HG02759 (cell line): ENCODE data around the gene GDPD1.
"Not testable (repeated sequence)": the region's sequence is repeated elsewhere in the genome, so short reads cannot be mapped to it uniquely, and the experiment has no call there.

Experiments
- ATAC-seq: cut with Tn5 transposase; IDR thresholded peaks from one replicate; pipeline ENCODE4 v1.9.1; 2021; ENCODE audit warnings: mild to moderate bottlenecking, moderate library complexity; ENCODE audit not compliant: unreplicated experiment

GDPD1 gene

DNA sequence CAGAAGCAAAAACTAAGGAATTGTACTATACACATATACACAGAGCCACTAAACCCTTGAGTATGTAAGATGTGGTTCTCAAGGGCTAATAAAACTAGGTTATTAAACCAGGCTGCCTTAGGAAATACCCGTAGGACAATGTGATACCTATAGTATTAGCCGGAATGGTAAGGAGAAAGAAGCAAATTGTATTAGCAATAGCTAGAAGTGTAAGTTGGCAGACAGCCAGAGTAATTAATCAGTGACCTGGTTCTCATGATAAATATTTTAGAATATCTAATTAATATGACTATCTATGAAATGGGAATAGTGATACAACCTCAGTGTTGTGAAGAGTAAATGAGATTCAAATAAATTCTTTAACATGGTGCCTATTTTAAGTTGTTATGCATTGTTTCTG lies 18.6 kb downstream of the GDPD1 start:
- no peak for ATAC-seq

DNA sequence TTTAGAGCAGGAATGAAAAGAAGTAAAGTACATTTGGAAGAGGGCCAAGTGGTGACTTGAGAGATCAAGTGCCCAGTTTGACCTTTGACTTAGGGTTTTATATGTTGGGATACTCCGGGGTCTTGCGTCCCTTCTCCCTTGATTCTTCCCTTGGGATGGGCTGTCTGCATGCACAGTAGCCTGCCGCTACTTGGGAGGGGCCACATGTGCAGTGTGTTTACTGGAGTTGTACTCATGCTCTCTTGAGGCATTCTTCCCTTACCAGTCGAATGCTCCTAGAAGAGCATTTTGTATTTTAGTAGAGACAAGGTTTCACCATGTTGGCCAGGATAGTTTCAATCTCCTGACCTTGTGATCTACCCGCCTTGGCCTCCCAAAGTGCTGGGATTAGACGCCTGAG lies 23.8 kb downstream of the GDPD1 start:
- ATAC-seq: no peak

DNA sequence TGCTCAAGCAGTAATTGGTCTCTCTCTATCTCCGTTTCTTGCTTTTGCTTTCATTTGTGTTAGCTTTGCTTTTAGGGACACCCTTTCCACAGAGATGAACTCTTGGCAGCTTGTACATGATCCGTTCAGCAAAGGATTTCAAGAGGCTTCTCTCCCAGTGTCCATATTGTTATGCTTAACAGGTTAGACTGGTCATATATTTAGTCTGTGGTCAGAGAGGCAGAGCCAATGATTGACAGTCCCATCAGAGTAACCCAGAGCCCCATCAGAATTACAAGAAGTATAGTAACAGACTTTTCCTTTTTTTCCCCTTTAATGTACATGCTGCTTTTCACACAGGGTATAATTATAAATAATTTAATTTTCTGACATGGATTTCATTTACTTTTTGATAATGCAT lies 34.4 kb downstream of the GDPD1 start:
- ATAC-seq: no peak

DNA sequence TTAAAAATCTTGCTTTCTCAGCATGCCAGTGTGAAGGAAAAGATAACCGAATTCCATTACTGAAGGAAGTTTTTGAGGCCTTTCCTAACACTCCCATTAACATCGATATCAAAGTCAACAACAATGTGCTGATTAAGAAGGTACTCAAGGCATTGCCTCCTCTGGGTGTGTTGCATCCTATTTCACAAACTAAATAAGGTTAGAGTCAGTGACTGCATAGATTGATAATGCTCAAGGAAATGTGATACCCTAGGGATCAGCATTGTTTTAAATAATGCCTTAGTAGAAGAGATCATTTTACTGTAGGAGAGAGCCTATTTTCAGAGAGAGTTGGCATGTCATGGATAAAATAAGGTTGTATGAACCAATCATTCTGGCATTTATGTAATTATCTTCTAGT lies 36.8 kb downstream of the GDPD1 start:
- no peak for ATAC-seq

DNA sequence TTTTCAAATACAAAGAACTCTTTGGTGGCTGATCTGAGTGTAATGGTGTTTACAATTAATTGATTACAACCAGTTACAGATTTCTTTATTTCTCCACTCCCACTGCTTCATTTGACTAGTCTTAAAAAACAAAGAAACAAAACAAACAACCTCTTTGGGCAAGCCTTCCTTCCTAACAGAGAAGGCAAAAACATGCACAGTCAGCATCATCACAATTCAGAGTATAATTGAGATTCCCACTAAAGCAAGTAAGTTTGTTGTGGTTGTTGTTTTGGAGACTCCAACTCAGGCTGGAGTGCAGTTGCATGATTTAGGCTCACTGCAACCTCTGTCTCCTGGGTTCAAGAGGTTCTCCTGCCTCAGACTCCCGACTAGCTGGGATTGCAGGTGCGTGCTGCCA lies 40.4 kb downstream of the GDPD1 start:
- no peak for ATAC-seq

DNA sequence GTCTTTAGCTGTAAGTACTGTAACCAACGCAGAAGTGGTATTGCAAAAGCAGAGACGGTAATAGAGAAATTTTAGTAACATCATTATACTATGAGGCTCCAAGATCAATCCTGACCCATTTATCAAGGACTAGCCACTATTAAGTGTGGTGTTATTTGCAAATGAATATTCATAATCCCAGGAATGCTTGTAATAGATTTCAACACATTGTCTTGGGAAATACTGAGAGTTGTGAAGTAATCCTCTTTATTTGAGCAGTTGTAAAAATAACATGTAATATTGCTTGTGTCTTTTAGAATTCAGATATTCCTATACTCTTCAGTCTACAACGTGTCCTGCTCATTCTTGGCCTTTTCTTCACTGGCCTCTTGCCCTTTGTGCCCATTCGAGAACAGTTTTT lies 46.4 kb downstream of the GDPD1 start:
- ATAC-seq: no peak

DNA sequence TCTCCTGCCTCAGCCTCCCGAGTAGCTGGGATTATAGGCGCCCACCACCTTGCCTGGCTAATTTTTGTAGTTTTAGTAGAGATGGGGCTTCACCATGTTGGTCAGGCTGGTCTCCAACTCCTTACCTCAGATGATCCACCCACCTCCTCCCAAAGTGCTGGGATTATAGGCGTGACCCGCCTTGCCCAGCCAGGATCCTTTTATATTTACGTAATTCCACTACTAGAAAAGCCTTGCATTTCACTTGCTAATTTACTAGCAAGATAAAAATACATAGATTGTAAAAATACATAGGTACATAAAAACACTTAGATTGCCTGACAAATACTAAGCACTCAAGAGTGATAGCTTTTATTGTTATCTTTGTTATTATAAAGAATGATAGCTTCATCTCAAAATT lies 47.5 kb downstream of the GDPD1 start:
- no peak for ATAC-seq

DNA sequence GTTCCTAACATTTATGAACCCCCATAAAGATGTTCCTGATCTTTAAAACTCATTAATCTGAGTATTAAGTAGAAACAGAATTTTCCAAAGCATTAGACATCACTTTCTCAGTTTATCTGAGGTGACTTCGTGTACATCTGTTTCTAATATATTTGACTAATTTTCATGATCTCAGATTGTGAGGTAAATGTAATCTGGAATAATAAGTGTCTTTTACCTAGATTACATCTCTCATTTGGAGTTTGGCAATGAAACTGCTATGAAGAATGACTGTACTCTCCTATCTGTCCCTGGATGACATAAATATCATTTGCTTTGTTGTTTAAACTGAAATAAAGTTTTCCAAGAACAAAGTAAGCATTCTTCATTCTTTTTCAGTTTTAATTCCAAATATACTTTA lies 55.3 kb downstream of the GDPD1 start:
- no peak for ATAC-seq

DNA sequence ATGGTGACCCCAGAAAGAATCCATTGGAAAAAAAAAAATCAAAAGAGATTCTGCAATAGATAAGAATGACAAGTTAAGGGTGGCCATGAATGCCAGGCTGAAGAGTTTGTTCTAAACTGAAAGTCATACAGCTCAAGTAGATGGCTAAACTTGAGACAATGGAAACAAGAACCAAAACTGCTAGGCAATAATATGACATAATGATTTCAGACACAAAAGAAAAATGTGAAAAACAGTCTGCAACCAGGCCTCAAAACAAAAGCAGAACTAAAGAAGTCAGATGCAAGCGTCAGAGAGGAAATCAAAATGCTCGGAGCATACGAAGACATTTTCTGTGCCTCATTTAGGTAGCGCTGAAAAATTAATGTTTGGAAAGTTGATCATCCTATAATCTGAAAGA lies 56.7 kb downstream of the GDPD1 start:
- no peak for ATAC-seq

DNA sequence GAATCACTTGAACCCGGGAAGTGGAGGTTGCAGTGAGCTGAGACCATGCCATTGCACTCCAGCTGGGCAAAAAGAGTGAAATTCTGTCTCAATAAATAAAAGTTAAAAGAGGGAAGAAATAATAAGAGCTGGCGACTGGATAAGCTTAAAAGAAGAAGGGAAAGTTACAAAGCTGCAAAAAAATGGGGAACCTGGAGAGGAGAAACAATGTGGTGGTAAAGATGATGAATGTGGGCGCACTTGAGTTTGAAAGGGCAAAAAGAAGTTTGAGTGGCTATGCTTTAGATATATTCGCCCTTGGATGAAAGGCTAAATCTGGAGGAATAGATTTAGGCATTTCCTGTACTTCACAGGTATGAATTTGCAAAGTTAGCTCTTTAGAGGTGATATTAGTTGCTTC lies 58.1 kb downstream of the GDPD1 start:
- no peak for ATAC-seq

DNA sequence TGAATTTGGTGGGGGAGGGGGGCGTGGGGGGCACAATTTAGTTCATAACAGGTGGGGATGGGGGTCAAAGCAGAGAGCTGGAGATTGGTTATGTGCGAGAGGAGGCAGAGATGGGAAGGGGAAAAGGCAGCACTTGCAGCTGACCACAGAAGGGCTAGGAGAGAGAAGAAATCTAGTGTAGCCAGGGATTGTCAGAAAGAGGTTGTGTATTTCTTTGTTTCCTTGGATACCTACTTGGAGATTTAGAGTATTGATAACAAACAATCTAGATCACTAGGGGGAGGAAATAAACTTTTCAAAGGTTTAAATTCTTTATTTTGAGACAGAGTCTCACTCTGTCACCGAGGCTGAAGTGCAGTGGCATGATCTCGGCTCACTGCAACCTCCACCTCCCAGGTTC lies 64.0 kb downstream of the GDPD1 start:
- no peak for ATAC-seq

DNA sequence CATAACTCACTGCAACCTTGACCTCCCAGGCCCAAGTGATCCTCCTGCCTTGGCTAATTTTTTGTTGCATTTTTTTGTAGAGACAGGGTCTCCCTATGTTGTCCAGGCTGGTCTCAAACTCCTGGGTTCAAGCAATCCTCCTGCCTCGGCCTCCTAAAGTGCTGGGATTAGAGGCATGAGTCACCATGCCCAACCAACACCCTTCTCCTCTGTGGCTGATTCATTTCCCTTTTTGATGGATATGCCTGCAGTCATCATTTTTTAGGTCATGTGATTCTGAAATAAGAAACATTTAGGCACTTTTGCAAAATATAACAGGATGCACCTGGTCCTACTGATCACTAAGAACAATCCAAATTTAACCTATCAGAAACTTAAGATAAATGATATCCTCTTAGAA lies 67.1 kb downstream of the GDPD1 start:
- ATAC-seq: no peak

DNA sequence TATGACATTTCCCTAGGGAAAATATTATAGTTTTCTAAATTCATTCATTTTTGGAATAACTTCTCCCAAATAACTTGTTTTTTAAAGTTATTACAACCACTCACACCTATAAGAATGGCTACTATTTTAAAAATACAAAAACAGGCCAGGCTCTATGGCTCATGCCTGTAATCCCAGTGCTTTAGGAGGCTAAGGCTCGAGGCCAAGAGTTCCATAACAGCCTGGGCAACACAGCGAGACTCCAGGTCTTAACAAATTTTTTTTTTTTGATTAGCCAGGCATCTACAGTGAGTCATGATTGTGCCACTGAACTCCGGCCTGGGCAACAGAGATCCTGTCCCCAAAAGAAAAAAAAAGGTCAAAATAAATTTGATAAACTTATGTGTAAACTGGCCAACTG lies 67.6 kb downstream of the GDPD1 start:
- no peak for ATAC-seq

DNA sequence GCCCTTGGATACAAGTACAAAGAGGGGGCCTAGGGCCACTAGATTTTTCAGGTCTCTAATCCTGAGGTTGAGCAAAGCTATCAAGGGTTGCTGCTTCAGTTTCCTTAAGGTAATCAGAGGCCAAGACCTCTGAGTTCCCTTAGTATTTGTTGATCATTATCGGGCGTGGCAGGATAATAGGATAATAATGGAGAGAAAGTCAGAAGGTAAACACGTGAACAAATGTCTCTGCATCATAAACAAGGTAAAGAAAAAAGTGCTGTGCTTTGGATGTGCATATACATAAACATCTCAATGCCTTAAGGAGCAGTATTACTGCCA lies 69.6 kb downstream of the GDPD1 start:
- ATAC-seq: no peak

DNA sequence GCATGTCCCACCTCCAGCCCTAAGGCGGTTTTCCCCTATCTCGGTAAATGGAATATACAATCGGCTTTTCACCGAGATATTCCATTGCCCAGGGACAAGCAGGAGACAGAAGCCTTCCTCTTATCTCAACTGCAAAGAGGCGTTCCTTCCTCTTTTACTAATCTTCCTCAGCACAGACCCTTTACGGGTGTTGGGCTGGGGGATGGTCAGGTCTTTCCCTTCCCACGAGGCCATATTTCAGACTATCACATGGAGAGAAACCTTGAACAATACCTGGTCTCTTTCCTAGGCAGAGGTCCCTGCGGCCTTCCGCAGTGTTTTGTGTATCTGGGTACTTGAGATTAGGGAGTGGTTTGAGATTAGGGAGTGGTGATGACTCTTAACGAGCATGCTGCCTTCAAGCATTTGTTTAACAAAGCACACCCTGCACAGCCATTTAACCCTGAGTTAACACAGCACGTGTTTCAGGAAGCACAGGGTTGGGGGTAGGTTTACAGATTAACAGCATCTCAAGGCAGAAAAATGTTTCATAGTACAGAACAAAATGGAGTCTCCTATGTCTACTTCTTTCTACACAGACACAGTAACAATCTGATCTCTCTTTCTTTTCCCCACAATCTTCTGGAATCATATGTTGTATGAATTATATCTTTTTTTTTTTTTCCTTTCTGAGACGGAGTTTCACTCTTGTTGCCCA lies 70.1 kb downstream of the GDPD1 start:
- ATAC-seq: not testable (repeated sequence)

DNA sequence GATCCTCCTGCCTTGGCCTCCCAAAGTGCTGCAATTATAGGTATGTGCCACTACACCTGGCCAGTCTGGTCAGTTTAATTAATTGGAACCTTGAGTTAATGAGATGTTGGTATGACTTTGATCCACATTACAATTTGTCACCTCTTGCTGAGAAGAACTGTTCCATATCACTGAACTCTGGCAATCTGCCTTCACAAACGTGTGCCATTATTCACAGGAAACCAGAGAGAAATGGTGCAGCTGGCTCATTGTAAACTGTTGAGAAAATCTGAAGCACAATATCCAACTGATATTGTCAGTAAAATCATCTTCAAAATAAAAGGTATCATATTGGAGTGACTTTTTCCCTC lies 71.8 kb downstream of the GDPD1 start:
- no peak for ATAC-seq

DNA sequence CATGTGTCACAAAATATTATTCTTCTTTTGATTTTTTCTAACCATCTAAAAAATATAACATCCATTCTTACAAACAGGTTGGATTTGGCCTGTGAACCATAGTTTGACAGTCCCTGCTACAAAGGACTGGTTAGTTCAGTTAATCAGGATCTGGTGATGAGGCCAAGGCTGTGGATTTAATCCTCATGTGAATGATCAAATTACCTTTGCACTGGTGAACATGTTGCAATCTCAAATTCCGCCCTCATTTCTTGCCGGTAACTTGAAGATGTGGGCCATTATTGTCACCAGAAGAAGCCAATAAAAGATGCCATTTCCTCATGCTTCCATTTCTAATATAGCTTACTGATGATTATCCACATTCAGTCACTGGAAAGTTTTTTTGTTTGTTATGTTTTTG lies 75.9 kb downstream of the GDPD1 start:
- ATAC-seq: no peak

DNA sequence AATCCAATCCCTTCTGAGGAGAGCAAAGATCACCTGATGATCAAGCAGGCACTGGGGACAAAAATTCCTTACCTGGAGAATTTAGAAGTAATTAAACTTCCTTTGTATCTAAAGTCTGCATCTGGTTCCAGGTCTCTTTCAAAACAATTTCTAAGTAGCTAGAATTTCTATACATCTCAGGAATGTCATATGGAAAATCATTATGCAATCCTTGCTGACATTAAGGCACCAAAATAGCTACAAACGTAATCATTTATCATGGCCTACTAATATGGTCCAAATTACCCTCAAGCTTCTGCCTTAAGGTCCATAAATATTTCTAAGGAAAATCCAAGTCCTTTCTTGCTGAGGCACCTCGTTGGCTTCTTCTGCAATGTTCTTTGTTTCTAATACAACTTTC lies 78.2 kb downstream of the GDPD1 start:
- no peak for ATAC-seq

DNA sequence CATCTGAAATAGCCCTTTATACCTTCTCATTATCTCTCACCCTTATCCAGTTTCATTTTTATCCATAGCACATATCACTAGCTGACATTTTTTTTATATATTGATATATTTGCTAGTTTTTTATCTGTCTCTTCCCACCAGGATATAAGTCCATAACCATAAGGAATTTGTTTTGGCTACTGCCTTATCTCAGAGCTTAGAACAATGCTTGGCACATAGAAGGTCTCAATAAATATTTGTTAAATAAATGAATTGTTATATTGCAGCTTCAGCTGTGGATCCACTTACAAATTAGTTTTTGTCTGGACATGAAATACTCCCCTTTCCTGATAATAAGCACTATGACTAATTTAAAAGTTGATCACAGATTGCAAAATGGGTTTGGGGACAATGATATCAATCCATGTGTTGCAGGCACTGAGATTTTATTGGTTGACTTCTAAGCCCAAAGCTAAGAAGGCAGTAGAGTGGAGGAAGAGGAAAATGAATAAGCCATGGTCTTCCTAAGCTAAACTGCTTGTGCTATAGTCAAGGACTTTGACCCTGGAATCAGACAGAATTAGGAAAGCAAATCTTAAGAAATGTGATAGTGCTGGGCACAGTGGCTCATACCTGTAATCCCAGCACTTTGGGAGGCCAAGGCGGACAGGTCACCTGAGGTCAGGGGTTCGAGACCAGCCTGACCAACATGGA lies 79.2 kb downstream of the GDPD1 start:
- no peak for ATAC-seq

DNA sequence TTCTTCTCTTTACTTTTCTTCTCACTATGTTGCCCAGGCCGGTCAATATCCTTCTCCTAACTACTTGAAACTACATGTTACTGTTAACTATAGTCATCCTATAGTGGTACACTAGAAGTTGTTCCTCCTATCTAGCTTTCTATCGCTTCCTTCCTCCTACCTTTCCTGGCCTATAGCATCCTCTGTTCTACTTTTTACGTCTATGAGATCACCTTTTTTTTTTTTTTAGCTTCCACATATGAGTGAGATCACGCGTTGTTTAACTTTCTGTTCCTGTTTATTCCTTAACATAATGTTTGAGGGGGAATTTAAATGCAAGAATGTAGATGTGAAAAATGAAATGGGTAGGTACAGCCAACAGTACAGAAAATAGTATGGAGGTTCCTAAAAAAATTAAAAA lies 80.6 kb downstream of the GDPD1 start:
- no peak for ATAC-seq

DNA sequence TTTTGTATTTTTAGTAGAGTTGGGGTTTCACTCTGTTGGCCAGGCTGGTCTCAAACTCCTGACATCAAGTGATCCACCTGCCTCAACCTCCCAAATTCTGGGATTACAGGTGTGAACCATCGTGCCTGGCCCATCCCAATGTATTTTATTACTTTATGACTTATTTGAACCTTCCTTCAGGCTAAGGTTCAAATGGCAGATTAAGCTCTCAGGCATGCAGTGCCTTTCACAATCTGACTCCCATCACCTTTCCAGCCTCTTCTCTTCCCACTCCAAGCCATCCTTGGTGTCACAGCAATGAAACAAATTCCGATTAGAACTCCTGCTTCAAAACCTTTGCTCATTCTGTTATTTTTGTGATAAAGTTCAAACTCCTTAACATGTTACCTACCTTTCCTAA lies 84.5 kb downstream of the GDPD1 start:
- no peak for ATAC-seq

DNA sequence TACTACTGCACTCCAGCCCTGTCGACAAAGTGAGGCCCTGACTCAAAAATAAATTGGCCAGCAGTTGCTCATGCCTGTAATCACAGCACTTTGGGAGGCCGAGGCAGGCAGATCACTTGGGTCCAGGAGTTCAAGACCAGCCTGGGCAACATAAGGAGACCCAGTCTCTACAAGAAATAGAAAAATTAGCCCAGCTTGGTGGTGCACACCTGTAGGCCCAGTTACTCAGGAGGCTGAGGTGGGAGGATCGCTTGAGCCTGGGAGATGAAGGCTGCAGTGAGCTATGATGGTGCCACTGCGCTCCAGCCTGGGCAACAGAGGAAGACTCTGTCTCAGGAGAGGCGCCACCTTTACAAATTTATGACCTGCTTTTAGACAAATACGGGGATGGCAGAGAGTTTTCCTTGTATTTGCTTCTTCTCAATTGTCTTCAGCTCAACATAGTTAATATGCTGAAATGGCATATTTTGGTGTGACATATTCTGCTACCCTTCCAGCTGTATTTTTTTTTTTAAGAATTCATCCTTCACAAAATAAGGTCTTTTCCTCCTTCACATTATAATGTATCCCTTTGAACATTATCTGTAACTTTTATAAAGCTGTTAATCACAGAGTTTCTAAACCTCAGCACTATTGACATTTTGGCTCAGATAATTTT lies 90.1 kb downstream of the GDPD1 start:
- ATAC-seq: no peak

DNA sequence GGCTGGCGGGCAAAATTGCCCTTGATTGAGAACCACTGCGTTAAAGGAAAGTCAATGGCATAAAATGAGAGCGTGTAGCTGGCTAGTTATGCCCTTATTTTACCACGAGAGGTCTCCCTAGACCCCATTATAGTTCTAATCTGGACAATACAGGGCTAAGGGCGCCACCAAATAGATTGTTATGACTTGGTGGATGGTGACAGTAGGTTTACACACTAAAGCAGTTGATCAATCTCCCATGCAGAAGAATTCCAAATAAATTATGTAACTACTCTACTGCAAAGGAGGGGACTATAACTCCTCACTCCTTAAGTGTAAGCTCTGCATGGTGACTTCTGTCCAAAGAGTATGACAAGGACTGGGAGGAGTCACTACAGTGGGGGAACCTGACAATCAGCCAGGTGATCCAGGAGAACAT lies 90.7 kb downstream of the GDPD1 start:
- ATAC-seq: peak; percentile 57
